Fibroblast of lung (primary cell): ENCODE results near the gene FANCL.
"Not testable (repeated sequence)": the region's sequence is repeated elsewhere in the genome, so short reads cannot be mapped to it uniquely, and the experiment has no call there.

Experiments
- CTCF ChIP-seq, 2 donors: IDR thresholded peaks in 1 of 2; conservative IDR thresholded peaks in 1 of 2; 1 replicate in 1 of 2; 2 replicates in 1 of 2; pipeline ENCODE4 v1.5.1; 2011 to 2012; ENCODE audit warnings: low read length in 2 of 2, control low read depth in 1 of 2, inconsistent platforms in 1 of 2, low read depth in 1 of 2, mild to moderate bottlenecking in 1 of 2
- EZH2 ChIP-seq: IDR thresholded peaks from 2 replicates; pipeline ENCODE4 v1.5.1; 2012; ENCODE audit warnings: low read length, control low read depth, mild to moderate bottlenecking; ENCODE audit errors: missing control alignments

GRCh38 chr2:58113563-58113962 is 127.6 kb downstream of the FANCL start:
- not testable (repeated sequence) for TF ChIP-seq CTCF (conservative IDR thresholded peaks at IDR 0.05 in 1 of 2, IDR thresholded peaks at IDR 0.05 in 1 of 2; ENCODE audit: low read depth in 1 of 2, low read length in 2 of 2); EZH2
